NCI-H748 treated with DMSO at 0.1 percent for 48 hours (cell line): ENCODE data around the gene WDR7.
"Not testable (repeated sequence)": the region's sequence is repeated elsewhere in the genome, so short reads cannot be mapped to it uniquely, and the experiment has no call there.

Experiments used
- DNase-seq: peaks from one replicate; lab custom pipeline; 2025; lab: John Stamatoyannopoulos, UW

Gene WDR7

DNA sequence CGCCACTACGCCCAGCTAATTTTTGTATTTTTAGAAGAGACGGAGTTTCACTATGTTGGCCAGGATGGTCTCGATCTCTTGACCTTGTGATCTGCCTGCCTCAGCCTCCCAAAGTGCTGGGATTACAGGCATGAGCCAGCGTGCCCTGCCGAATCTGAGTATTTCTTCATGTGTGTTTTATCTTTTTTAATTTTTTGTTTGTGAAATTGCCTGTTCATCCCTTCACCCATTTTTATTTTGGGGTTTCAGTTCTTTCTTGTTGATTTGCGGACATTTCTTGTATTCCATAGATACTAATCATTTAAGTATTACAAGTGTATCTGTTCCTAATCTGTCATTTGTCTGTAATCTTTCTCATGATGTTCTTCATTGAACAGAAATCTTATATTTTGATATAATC, 3.1 kb downstream of the WDR7 start:
- DNase-seq = not testable (repeated sequence)

DNA sequence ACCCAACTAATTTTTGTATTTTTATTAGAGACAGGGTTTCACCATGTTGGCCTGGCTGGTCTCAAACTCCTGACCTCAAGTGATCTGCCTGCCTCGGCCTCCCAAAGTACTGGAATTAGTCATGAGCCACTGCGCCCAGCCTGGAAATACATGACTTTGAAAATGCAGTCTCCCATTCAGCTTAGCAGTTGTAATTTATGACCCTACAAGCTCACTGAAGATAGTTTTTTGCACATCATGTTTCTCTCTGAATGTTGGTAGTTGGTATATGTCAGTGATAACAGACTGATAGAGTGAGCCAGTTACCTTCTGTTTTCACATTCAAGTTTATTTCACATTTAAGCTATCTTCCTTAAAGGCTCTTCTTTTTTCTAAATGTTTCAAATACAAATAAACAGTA, 7.1 kb downstream of the WDR7 start:
- no peak for DNase-seq

DNA sequence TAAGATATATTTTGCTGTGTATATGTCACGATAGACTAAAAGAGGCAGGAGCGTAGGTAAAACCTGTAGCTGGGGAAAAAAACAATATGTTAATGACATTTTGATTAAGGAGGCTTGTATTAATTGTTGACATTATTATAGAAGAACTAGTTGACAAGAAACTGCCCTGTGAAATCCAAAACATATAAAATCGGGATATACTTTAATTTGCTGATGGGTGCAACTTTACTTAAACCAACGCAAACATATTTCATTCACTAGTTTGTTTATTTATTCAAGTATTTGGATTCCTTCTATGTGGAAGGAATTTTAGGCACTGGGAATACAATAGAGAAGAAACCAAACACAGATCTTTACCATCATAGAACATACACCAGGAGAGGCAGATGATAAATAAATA, 8.0 kb downstream of the WDR7 start:
- DNase-seq = no peak

DNA sequence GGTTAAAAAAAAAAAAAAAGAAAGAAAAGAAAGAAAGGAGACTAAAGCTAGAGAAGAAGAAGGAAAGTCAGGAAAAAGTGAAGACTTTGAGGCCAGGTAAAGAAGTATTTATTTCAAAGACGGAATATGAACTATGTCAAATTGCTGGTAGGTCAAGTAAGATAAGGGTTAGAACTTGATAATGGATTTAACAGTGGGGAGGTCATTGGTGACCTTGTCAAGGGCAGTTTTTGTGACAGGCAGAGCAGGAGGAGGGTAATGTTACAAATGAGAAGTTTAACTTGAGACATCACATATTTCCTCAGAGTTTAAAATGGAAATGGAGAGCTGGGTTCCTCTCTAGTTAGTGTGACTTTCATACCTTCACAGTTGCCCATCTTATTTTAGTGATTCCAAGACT, 9.5 kb downstream of the WDR7 start:
- no peak for DNase-seq

DNA sequence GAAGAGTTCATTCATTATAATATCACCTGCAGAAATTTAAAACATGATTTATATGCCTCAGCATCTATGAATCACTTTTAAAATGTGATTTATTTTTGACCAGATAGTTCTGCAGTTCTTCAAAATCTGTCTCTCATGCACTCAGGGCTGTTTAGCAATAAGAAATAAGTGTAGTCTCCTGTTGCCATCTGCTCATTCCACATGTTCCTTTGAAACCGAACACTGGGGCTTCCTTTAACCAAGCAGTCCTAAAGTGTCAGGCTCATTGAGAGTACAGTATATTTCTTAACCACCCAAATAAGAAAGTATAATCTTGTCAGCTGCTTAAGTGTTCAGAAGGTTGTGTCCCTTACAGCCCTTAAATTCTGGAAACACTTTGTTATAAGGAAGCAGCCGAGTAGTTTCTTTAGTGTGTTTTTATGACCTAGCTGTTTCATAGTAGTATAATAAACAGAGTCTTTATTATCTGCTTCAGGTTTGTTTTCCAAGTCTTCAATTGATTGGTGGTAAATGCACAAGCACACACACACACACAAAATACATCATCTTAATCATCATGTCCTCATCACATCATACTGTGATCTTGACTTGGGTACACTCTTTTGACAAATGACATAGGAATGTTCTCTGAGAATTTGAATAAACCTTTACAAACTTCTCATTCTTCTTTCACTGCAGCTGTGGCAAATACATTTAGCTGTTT, 10.4 kb downstream of the WDR7 start:
- DNase-seq = no peak

DNA sequence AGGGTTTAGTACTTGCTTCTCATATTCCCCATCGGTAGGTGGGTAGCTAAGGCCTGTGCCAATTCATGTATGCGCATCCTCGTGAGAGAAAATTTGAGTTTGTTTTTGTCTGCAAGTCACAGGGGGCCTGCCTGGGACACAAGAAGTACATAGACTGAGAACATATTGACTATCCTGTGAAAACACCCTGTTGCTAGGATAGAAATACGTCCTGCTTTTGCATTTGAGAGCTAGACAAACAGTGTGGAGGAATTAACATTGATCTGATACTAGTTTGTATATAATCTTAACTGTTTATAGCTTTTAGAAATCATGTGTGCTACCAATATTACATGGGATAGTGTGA, 10.9 kb downstream of the WDR7 start:
- no peak for DNase-seq

DNA sequence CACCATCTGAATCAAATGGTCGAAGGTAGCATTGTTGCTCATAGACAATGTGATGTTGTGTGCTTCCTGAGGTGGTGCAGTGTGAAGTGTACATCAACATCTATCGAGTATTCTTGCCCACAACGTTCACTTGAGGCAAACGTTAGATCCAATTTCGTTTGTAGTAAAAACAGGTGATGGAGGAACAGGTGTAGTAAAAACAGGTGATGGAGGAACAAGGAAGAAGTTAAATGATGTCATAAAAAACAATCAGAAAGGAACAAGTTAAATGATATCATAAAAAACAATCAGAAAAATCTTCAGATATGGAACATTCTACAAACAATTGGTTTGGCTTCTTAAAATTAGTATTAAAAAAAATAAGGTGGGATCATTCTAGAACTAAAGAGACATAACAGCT, 11.3 kb downstream of the WDR7 start:
- no peak for DNase-seq

DNA sequence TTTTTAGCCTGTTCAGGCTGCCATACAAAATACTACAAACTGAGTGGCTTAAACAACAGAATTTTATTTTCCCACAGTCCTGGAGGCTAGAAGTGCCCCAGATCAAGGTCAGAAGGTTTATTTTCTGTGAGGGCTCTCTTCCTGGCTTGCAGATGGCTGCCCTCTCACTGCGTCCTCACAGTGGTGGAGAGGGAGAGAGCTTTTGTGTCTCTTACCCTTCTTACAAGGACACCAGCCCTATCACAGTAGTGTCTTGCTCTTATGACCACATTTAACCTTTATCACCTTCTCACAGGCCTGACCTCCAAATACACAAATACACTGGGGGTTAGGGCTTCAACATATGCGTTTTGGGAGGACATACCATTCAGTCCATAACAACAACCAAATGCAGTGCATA, 11.7 kb downstream of the WDR7 start:
- no peak for DNase-seq

DNA sequence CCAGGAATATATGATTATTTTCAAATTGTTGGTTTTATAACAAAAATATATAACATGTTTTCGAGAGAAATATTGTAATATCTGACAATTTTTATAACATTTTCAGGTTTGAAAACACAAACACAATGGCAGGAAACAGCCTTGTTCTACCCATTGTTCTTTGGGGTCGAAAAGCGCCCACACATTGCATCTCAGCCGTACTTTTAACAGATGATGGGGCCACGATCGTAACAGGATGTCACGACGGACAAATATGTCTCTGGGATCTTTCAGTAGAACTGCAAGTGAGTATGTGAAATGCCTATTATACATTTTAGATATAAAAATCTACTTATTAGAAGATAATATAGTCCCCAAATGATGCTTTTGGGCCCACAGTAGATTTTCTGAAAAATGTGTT, 21.2 kb downstream of the WDR7 start:
- DNase-seq = no peak

DNA sequence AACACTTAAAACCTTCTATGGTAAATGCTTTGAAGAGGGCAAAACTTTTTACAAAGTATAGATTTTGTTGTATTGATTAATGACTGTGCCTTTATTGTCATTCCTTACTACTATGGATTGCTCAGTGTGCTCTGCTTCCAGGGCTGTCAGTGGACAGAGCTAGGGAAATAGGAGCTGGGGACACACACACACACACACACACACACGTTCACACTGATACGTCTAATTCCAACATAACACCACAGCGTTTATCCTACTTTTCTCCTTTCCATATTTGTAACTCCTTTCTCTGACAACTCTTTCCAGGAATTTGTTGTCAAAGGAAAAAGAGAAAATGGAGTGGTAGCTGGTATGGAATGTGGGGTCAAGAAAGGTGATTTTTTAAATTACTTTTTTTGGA, 21.8 kb downstream of the WDR7 start:
- no peak for DNase-seq

DNA sequence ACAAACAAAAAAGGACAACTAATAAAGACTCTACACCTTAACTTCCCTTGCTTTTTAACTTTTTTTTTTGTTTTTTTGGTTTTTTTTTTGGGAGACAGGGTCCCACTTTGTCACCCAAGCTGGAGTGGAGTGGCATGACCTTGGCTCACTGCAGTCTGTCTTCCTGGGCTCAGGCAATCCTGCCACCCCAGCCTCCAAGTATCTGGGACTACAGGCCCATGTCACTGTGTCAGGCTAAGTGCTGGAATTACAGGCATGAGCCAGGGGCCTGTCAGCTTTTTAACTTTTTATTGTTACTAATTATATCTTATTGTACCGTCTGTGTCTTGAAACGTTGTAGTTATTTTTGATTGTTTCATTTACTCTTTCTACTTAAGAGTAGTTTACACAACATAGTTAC, 25.5 kb downstream of the WDR7 start:
- DNase-seq = no peak

DNA sequence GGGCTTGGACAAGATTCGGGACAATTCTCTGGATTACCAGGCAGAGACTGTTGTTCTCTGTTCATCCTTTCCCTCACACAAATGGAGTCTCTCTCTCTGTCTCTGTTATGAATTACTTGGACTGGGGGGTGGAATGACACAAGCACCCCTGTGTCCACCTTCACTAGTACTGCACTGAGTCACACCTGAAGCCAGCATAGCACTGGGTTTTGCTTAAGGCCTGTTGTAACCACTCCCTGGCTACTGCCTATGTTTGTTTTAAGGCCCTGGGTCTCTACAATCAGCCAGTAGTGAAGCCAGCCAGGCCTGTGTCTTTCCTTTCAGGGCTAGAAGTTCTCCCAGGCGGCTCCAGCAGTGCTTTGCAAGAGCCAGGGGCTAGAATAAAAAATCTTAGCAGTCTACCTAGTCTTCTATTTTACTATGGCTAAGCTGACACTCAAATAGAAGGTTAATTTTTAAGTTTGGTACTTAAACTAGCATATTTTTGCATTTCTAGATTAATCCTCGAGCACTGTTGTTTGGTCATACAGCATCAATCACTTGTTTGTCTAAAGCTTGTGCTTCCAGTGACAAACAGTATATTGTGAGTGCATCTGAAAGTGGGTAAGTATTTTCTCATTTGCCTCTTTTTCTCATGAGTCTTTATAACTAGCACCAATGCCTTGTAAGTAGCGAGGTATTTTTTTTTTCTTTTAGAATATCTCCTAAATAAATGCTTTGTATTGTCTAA, 27.8 kb downstream of the WDR7 start:
- DNase-seq = no peak

DNA sequence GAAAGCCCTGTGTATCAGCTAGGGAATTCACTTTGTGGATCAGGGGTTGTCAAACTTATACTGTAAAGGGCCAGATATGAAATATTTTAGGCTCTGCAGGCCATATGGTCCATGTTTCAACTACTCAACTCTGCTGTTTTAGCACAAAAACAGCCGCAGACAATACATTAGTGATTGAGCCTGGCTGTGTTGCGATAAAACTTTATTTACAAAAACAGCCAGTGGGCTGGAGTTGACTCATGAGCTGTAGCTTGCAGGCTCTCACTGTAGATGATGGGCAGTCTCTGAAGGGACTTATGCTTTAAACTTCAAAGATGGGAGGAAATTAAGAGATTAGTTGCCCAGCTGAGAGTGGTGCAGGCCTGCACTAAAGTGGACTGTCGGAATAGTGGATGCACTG, 33.1 kb downstream of the WDR7 start:
- DNase-seq = no peak

DNA sequence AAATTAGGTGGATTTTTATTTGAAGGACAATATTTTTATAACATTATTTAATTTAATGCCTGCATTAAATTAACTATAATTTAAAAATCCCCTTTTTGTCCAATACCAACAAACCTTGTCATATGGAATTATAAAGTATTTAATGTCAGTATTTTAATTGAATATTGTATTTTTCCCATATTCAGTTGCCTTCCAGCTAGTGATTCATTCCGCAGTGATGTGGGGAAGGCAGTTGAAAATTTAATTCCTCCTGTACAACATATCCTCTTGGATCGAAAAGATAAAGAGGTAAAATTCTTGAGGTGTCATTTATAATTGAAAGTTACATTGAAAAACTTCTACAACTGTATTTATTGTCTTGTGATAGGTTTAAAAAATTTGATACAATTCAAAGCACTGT, 40.4 kb downstream of the WDR7 start:
- no peak for DNase-seq

DNA sequence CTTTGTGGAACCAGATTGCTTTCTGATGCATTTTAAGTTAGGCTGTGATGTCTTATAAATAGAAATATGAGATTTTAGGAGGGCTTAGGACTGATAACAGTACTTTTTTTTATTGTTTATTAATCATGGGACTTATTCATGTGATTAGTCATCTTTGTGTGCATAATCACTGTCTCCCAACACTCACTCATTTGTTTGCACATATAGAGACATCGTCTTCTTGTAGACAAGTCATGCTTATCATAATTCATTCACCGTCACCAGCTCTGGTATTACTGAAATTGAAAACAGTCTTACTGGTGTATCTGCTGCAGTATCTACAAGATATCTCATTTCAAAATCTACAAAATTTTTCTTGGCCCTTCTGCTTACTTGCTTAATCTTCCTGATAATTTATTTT, 45.8 kb downstream of the WDR7 start:
- DNase-seq = no peak

DNA sequence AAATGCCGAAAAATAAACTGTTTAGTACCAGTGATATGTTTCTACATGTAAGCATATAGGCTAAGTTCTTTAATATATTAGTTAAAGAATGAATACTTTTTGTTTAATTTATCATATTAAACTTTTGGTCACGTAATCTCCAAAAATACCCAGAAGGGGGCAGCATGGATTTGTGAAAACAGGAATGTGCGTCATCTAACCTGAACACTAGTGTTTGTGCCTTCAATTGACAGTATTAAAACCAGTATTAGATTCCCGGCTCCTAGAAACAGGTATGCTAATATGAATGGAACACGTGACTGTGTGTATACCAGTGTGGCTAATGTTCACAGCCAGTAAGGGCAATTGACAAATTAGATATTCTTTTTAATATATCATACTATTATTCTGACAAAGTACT, 51.8 kb downstream of the WDR7 start:
- peak; percentile 63 for DNase-seq

DNA sequence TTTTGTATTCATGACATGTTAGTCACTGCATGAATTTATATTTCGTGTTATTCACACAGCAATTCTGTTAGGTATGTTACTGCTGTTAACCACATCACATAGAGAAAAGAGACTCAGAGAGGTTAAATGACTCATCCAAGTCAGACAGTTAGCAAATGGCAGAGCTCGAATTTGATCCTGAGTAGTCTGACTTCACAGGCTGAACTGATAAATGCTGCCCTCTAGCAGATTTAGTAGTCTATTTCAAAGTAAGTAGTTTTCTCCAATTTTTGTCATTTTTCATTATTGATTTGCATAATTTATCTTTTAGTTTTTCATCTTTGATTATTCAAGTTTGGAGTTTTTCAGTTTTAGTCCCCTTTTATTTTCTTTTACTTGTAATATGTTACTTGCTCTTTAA, 58.3 kb downstream of the WDR7 start:
- DNase-seq = peak; percentile 7

DNA sequence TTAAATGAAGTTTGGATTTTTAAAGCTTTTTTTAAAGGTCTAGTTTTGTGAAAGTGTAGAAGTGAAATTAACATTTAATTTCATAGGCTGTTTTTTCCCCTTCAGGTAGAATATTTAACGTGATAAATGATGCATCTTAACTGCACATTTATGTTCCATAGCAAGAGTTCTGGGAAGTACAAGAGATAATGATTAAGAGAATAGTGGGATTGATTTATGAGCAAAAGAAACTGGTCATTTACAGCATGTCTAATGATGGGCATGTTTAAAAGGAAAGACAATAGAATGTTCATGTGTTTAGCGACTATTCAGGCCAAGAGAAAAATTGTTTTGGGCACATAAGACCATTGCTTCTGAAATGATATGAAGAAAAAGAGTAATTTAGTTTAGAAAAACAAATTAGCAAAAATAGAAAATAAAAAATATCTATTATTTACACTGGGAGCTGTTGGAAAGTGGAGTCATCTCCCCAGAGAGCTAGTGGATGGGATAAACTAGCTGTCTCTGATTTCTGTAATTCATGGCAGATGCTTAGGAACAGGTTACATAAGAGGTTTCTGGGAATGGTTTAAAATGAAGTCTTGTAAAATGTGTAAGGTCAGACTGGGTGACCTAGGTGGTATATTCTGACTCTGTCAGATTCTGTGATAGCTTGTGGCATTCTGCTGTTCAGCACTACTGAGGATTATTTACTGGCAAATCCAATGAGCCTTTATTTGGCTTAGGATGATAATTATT, 60.7 kb downstream of the WDR7 start:
- DNase-seq = no peak

DNA sequence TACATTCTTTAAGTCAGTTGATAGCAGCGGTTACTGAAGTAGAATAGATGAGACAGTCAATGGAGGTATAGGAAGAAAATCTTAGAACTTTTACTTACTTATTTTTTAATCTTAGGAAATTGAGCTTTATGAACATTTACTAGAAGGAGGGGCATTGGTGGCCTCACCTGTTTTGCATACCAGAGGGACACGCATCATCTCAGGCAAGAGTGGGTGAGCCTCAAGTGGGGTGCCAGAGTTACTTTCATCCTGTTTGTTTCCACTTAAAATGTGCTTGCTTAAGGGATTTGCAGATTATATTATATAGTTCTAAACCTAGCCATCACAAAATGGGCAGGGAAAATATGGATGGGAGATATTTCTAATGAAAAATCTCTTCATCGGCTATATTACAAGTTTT, 61.6 kb downstream of the WDR7 start:
- DNase-seq = no peak

DNA sequence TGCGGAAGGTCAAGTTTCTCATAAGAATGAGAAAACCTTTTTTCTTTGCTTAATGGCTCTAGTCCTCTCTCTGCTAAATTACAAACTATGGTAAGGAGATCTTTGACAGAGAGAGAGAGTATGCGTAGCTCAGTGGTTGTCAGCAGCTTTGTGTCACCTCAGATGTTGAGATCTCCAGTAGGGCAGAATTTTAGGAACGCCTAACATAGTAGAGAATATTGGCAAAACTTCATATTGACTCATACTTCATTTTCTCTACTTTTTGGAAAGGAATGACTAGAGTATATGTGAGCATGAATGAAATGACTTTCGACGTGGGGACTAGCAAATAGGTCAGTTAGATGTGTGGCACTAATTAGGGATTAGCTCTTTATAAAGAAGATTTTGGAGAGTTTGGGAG, 64.0 kb downstream of the WDR7 start:
- DNase-seq = no peak

DNA sequence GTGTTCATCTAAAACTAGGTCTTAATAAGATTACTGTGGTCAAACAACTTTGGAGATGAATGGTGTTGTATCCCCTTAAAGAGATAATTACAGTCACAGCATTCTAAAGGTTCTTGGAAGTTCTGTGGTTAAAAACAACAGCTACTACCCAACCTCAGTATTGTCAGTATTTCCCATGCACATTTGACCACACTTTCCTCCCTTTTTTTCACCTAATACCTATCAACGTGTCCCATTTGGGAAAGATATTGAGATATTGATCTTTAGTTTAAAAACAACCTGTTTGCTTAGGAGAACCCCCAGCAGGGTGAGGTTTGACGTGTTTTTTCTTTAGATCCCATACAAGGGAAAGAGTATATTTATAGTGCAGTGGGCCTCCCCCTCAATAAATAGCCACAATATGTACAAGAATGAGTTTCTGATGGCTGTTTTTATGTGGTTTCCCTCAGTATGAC, 65.6 kb downstream of the WDR7 start:
- DNase-seq = no peak

DNA sequence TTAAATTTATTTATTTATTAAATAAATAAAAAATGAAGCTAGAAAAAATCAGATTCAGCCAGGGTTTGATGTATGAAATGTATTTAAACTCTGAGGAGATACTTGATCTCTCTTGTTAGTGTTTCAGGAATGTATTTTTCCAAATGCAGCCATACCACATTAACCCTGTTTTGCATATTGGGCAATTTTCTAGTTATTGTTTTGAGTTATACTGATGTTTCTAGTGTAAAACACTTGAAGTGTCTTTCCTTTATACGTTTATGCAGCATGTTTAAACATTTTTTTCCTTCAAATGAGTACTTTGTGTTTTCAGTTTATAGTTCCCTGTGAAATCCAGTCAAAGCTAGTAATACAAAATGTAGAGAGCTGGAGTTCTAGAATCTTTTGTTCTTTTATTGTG, 69.9 kb downstream of the WDR7 start:
- DNase-seq = no peak

DNA sequence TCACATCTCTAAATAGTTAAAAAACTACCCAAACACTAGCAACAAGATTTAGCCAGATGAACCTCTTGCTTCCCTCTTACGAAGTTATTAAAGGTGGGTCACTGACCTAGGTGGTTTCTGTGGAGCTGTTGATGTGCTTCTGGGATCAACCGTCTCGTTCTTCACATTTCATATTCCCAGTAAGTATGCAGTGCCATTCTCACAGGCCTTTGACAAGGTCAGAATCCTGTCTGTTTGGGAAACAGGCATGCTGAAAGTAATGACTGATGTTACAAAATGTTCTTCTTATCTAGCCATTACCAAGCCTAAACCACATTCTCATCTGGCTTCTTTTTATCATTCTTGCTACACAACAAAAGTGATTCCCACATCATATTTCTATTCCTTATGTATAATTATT, 70.3 kb downstream of the WDR7 start:
- no peak for DNase-seq
